Measurements from ENCODE around the gene DMRTC2. TPM values are rescaled to one million over a fixed set of nuclear protein-coding genes. Genes with fewer than 3 reads are reported as not detected.

The DMRTC2 gene
- polyA plus RNA-seq, 1 donor (not counting 4 experiments of a cell fraction or from before 2014, with no cell fraction given) = not detected

DNA sequence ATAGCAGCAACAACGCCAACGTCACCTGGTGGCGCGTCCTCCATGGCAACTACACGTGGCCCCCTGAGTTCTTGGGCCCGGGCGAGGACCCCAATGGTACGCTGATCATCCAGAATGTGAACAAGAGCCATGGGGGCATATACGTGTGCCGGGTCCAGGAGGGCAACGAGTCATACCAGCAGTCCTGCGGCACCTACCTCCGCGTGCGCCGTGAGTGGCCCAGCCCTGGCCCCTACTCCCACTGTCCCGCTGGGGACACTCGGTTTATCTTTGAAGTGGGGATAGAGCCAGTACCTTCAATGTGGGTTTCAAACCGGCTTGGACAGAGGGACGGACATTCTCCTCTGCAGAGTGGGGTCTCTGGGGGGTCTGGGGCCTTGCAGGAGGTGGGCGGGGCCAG lies 34.2 kb downstream of the DMRTC2 start:
- Histone ChIP-seq H3K27ac (ENCODE audit: control insufficient read depth, insufficient read depth, low read length) (no peak overlapping the region), H3K4me2 (ENCODE audit: control insufficient read depth, extremely low read depth, insufficient read depth, low read depth, low read length) (no peak overlapping the region), H3K27me3 (ENCODE audit: control insufficient read depth, extremely low read depth, insufficient read depth, low read length) (peaks cover 5% of the 10 kb centered on the region), H2AFZ (ENCODE audit: control insufficient read depth, low read length) (no peak overlapping the region), H3K79me2 (ENCODE audit: control insufficient read depth, insufficient read depth, low read length) (peaks cover 4% of the 10 kb centered on the region), H3K4me1 (ENCODE audit: control insufficient read depth, extremely low read depth, insufficient read depth, low read length) (peaks cover 9% of the 10 kb centered on the region), H3K4me3 (ENCODE audit: control insufficient read depth in 2 of 3, extremely low read depth in 1 of 3, insufficient read depth in 2 of 3, low read depth in 1 of 3, low read length in 3 of 3) (no peak overlapping the region), H4K20me1 (ENCODE audit: control insufficient read depth, extremely low read depth, insufficient read depth, low read length) (no peaks in the 10 kb centered on the region), H3K9ac (ENCODE audit: control insufficient read depth, extremely low read depth, insufficient read depth, low read length) (no peak overlapping the region), H3K9me1 (ENCODE audit: control insufficient read depth, extremely low read depth, insufficient read depth, low read length) (no peaks in the 10 kb centered on the region), H3K9me3 (ENCODE audit: control insufficient read depth, low read depth, low read length) (no peaks in the 10 kb centered on the region), H3K36me3 (ENCODE audit: control insufficient read depth in 2 of 2, extremely low read depth in 1 of 2, insufficient read depth in 2 of 2, low read length in 2 of 2) (no peaks in the 10 kb centered on the region)
- DNase-seq (ENCODE audit: low read depth, low spot score) (no peak), FAIRE-seq (no peak)
- TF ChIP-seq, protein P1, sequence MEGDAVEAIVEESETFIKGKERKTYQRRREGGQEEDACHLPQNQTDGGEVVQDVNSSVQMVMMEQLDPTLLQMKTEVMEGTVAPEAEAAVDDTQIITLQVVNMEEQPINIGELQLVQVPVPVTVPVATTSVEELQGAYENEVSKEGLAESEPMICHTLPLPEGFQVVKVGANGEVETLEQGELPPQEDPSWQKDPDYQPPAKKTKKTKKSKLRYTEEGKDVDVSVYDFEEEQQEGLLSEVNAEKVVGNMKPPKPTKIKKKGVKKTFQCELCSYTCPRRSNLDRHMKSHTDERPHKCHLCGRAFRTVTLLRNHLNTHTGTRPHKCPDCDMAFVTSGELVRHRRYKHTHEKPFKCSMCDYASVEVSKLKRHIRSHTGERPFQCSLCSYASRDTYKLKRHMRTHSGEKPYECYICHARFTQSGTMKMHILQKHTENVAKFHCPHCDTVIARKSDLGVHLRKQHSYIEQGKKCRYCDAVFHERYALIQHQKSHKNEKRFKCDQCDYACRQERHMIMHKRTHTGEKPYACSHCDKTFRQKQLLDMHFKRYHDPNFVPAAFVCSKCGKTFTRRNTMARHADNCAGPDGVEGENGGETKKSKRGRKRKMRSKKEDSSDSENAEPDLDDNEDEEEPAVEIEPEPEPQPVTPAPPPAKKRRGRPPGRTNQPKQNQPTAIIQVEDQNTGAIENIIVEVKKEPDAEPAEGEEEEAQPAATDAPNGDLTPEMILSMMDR (optimal IDR thresholded peaks at IDR 0.05 in 1 of 3, IDR thresholded peaks at IDR 0.05 in 1 of 3, conservative IDR thresholded peaks at IDR 0.05 in 1 of 3; ENCODE audit: extremely low read depth in 1 of 3, insufficient read depth in 2 of 3, low read length in 3 of 3) = no peak
- TF ChIP-seq EZH2 (IDR thresholded peaks at IDR 0.05; ENCODE audit: low read length) = no peak
- dilution Hi-C loops (cut with MboI; ENCODE audit: extremely low pct_ligation_motif_present, low sequenced_read_pairs) = no loop called here

DNA sequence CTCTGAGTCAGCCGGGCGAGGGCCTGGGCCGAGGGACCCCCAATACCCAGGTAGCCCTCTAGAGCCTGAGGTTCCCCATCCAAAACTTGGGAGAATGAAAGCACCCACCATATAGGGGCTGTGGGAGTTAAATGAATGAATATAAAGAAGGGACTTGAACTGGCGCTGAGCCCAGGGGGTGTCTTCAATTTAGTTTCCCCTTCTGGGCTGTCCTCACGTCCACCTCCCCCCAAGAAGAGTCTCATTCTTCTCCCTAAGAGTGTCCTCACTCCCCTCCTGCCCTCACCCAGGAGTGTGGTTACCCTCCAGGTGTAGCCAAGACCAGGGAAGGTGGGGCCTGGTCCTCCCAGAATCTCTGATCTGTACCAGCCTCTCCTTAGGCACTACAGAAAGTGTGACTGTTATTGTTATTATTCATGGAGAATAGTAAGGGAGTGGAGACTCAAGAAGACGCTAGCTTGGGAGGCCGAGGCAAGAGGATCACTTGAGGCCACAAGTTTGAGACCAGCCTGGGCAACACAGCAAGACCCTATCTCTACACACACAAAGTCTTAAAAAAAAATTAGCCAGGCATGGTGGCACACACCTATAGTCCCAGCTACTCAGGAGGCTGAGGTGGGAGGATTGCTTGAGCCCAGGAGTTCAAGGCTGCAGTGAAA lies 35.0 kb downstream of the DMRTC2 start:
- H3K4me3 ChIP-seq (ENCODE audit: control insufficient read depth in 2 of 3, extremely low read depth in 1 of 3, insufficient read depth in 2 of 3, low read depth in 1 of 3, low read length in 3 of 3) = no peak overlapping the region
- H3K27me3 ChIP-seq (ENCODE audit: control insufficient read depth, extremely low read depth, insufficient read depth, low read length) = peaks cover 5% of the 10 kb centered on the region
- H3K9me3 ChIP-seq (ENCODE audit: control insufficient read depth, low read depth, low read length) = no peaks in the 10 kb centered on the region
- no peak for FAIRE-seq
- H3K9me1 ChIP-seq (ENCODE audit: control insufficient read depth, extremely low read depth, insufficient read depth, low read length) = no peaks in the 10 kb centered on the region
- H4K20me1 ChIP-seq (ENCODE audit: control insufficient read depth, extremely low read depth, insufficient read depth, low read length) = no peaks in the 10 kb centered on the region
- H3K27ac ChIP-seq (ENCODE audit: control insufficient read depth, insufficient read depth, low read length) = no peak overlapping the region
- TF ChIP-seq, protein P1 (optimal IDR thresholded peaks at IDR 0.05 in 1 of 3, IDR thresholded peaks at IDR 0.05 in 1 of 3, conservative IDR thresholded peaks at IDR 0.05 in 1 of 3; ENCODE audit: extremely low read depth in 1 of 3, insufficient read depth in 2 of 3, low read length in 3 of 3) = no peak
- TF ChIP-seq EZH2 (IDR thresholded peaks at IDR 0.05; ENCODE audit: low read length) = no peak
- no peak overlapping the region for H3K4me2 ChIP-seq (ENCODE audit: control insufficient read depth, extremely low read depth, insufficient read depth, low read depth, low read length)
- H3K9ac ChIP-seq (ENCODE audit: control insufficient read depth, extremely low read depth, insufficient read depth, low read length) = no peak overlapping the region
- dilution Hi-C loops (cut with MboI; ENCODE audit: extremely low pct_ligation_motif_present, low sequenced_read_pairs) = no loop called here
- H3K36me3 ChIP-seq (ENCODE audit: control insufficient read depth in 2 of 2, extremely low read depth in 1 of 2, insufficient read depth in 2 of 2, low read length in 2 of 2) = no peaks in the 10 kb centered on the region
- DNase-seq (ENCODE audit: low read depth, low spot score) = no peak
- peaks cover 11% of the 10 kb centered on the region for H3K4me1 ChIP-seq (ENCODE audit: control insufficient read depth, extremely low read depth, insufficient read depth, low read length)
- no peak overlapping the region for H2AFZ ChIP-seq (ENCODE audit: control insufficient read depth, low read length)
- peaks cover 10% of the 10 kb centered on the region for H3K79me2 ChIP-seq (ENCODE audit: control insufficient read depth, insufficient read depth, low read length)

All from keratinocyte (primary cell).